ENCODE results near the gene RABGAP1L. TPM values are rescaled to one million over a fixed set of nuclear protein-coding genes. Genes with fewer than 3 reads are reported as not detected.

Gene RABGAP1L
- total RNA-seq, 4 donors from 2014 or later, result 70.5 to 100 (median 92.6) TPM

DNA sequence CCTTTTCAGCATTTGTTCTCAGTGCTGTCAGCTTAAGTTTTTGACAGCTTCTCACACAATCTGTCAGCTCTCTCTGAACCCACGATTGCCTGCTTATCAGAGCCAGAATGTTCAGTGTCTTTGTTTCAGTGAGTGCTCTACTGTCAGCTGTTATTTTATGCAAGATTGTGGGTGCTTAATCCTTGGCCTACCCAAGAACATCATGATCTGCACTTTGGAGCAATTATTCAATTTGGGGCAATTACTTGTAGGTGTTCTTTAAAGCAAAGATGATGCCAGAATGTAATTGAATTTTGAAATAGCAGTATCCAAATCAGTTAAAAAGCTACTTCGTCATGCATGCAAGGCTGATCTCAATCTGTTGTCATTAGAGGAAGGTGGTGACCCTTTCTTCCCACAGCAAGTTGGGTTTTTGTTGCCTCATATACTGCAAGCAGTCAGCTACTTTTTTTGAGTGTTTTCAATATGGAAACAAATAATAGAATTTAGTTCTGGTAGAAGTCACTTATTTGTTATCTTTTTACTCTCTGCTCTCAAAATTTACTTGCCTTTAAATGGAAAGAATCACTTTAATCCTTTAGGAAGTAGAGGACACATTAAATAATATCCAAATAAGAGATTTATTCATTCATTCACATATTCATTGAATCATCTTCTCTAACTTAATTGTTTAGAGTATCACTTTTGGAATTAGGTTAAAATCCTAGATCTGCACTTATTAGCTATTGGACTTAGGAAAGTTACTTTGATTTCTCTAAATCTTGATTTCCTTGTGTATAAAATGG, 586.9 kb downstream of the RABGAP1L start:
- H3K36me3 ChIP-seq, result no peaks in the 10 kb centered on the region
- no peaks in the 10 kb centered on the region for H3K9me3 ChIP-seq
- no peak for DNase-seq
- no peak overlapping the region for H3K4me3 ChIP-seq (replicated peaks in 1 of 3)
- no peaks in the 10 kb centered on the region for H3K27me3 ChIP-seq
- no peak overlapping the region for H3K27ac ChIP-seq
- H3K4me1 ChIP-seq, result no peaks in the 10 kb centered on the region
- WGBS, 2 donors, result 60 to 65% methylated on average over 2 of the region's 2 CpGs
- TF ChIP-seq POLR2A (IDR thresholded peaks at IDR 0.05), result no peak
- TF ChIP-seq CTCF (IDR thresholded peaks at IDR 0.05), result no peak
- intact Hi-C loops (cut with DNase I), result no loop called here

- no peak overlapping the region for H3K4me3 ChIP-seq (replicated peaks in 1 of 3)
- no peak overlapping the region for H3K27ac ChIP-seq
- intact Hi-C loops (cut with DNase I), result no loop called here
- no peaks in the 10 kb centered on the region for H3K4me1 ChIP-seq
- H3K36me3 ChIP-seq, result no peaks in the 10 kb centered on the region
- DNase-seq, result no peak
- no peaks in the 10 kb centered on the region for H3K27me3 ChIP-seq
- TF ChIP-seq CTCF (IDR thresholded peaks at IDR 0.05), result no peak
- no peaks in the 10 kb centered on the region for H3K9me3 ChIP-seq
Measured at GRCh38 chr1:174747613-174748012, 588.3 kb downstream of the RABGAP1L start.

DNA sequence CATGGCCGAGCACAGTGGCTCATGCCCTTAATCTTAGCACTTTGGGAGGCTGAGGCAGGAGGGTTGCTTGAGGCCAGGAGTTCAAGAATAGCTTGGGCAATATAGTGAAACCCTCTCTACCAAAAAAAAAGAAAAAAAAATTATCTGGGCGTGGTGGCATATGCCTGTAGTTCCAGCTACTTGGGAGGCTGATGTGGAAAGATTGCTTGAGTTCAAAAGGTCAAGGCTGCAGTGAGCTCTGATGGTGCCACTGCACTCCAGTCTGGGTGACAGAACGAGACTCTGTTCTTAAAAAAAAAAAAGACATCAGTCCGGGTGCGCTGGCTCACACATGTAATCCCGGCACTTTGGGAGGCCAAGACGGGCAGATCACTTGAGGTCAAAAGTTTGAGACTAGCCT, 589.3 kb downstream of the RABGAP1L start:
- WGBS, 2 donors, result 94% methylated on average over 7 of the region's 7 CpGs
- intact Hi-C loops (cut with DNase I), result no loop called here
- no peak for DNase-seq

GRCh38 chr1:174753131-174753530, 593.8 kb downstream of the RABGAP1L start:
- no peak overlapping the region for H3K27ac ChIP-seq
- intact Hi-C loops (cut with DNase I), result no loop called here
- no peaks in the 10 kb centered on the region for H3K9me3 ChIP-seq
- H3K4me3 ChIP-seq (replicated peaks in 1 of 3), result no peak overlapping the region
- no peaks in the 10 kb centered on the region for H3K4me1 ChIP-seq
- no peak for DNase-seq
- no peaks in the 10 kb centered on the region for H3K27me3 ChIP-seq
- no peaks in the 10 kb centered on the region for H3K36me3 ChIP-seq
- TF ChIP-seq POLR2A (IDR thresholded peaks at IDR 0.05) (no peak), CTCF (IDR thresholded peaks at IDR 0.05) (no peak)
- WGBS, 2 donors, result 86 to 93% methylated on average over 1 of the region's 1 CpG

More for the DNA sequence above, 589.3 kb downstream of the RABGAP1L start:
- no peaks in the 10 kb centered on the region for H3K27me3 ChIP-seq
- H3K27ac ChIP-seq, result no peak overlapping the region
- no peaks in the 10 kb centered on the region for H3K9me3 ChIP-seq
- H3K4me1 ChIP-seq, result no peaks in the 10 kb centered on the region
- H3K4me3 ChIP-seq (replicated peaks in 1 of 3), result no peak overlapping the region
- TF ChIP-seq CTCF (IDR thresholded peaks at IDR 0.05) (no peak), POLR2A (IDR thresholded peaks at IDR 0.05) (no peak)
- no peaks in the 10 kb centered on the region for H3K36me3 ChIP-seq

- no peak overlapping the region for H3K27ac ChIP-seq
- H3K36me3 ChIP-seq, result no peaks in the 10 kb centered on the region
- no peaks in the 10 kb centered on the region for H3K4me1 ChIP-seq
- 92 to 96% methylated on average over 14 to 17 of the region's 19 CpGs for WGBS, 2 donors
- H3K27me3 ChIP-seq, result no peaks in the 10 kb centered on the region
- no peak for DNase-seq
- intact Hi-C loops (cut with DNase I), result no loop called here
- H3K4me3 ChIP-seq (replicated peaks in 1 of 3), result no peak overlapping the region
- no peaks in the 10 kb centered on the region for H3K9me3 ChIP-seq
- TF ChIP-seq CTCF (IDR thresholded peaks at IDR 0.05) (no peak), POLR2A (IDR thresholded peaks at IDR 0.05) (no peak)
Measured at GRCh38 chr1:174761335-174761734, 602.0 kb downstream of the RABGAP1L start.

Data from thyroid gland (tissue), 4 donors.